ENCODE data around the gene CDK18.
"Not testable (repeated sequence)": the region's sequence is repeated elsewhere in the genome, so short reads cannot be mapped to it uniquely, and the experiment has no call there.

CDK18 gene

GRCh38 chr1:205481218-205481617 lies 23.3 kb upstream of the CDK18 start:
- no peak for DNase-seq (ENCODE audit: low spot score)

- DNase-seq (ENCODE audit: low spot score): peak; percentile 51
These were observed 22.8 kb upstream of the CDK18 start for GRCh38 chr1:205481629-205482151.

GRCh38 chr1:205482587-205482986 lies 21.9 kb upstream of the CDK18 start:
- not testable (repeated sequence) for DNase-seq (ENCODE audit: low spot score)

- no peak for DNase-seq (ENCODE audit: low spot score)
These were observed 21.1 kb upstream of the CDK18 start for GRCh38 chr1:205483372-205483771.

GRCh38 chr1:205484985-205485967 lies 19.2 kb upstream of the CDK18 start:
- DNase-seq (ENCODE audit: low spot score): peak; percentile 90

GRCh38 chr1:205486258-205486657 lies 18.2 kb upstream of the CDK18 start:
- DNase-seq (ENCODE audit: low spot score): no peak

GRCh38 chr1:205488074-205488723 lies 16.3 kb upstream of the CDK18 start:
- peak; percentile 71 for DNase-seq (ENCODE audit: low spot score)

GRCh38 chr1:205491794-205492193 lies 12.7 kb upstream of the CDK18 start:
- no peak for DNase-seq (ENCODE audit: low spot score)

GRCh38 chr1:205492201-205492667 lies 12.2 kb upstream of the CDK18 start:
- no peak for DNase-seq (ENCODE audit: low spot score)

GRCh38 chr1:205492774-205493173 lies 11.7 kb upstream of the CDK18 start:
- no peak for DNase-seq (ENCODE audit: low spot score)

- peak; percentile 61 for DNase-seq (ENCODE audit: low spot score)
These were observed 11.0 kb upstream of the CDK18 start for GRCh38 chr1:205493241-205494085.

GRCh38 chr1:205494115-205494514 lies 10.4 kb upstream of the CDK18 start:
- DNase-seq (ENCODE audit: low spot score): no peak

GRCh38 chr1:205495237-205495823 lies 9.1 kb upstream of the CDK18 start:
- DNase-seq (ENCODE audit: low spot score): no peak

GRCh38 chr1:205496661-205497060 lies 7.8 kb upstream of the CDK18 start:
- DNase-seq (ENCODE audit: low spot score): no peak

- DNase-seq (ENCODE audit: low spot score): no peak
These were observed 7.1 kb upstream of the CDK18 start for GRCh38 chr1:205497351-205497750.

- no peak for DNase-seq (ENCODE audit: low spot score)
These were observed 4.7 kb upstream of the CDK18 start for GRCh38 chr1:205499789-205500188.

GRCh38 chr1:205500240-205501233 lies 3.9 kb upstream of the CDK18 start:
- DNase-seq (ENCODE audit: low spot score): no peak

GRCh38 chr1:205502111-205502810 lies 2.2 kb upstream of the CDK18 start:
- no peak for DNase-seq (ENCODE audit: low spot score)

- no peak for DNase-seq (ENCODE audit: low spot score)
These were observed 1.5 kb upstream of the CDK18 start for GRCh38 chr1:205502992-205503391.
